ENCODE results near the gene ABCC8. TPM values are rescaled to one million over a fixed set of nuclear protein-coding genes. Genes with fewer than 3 reads are reported as not detected.

The ABCC8 gene
- total and polyA plus RNA-seq, 4 donors, result 1.2 to 14.9 (median 3.1) TPM

DNA sequence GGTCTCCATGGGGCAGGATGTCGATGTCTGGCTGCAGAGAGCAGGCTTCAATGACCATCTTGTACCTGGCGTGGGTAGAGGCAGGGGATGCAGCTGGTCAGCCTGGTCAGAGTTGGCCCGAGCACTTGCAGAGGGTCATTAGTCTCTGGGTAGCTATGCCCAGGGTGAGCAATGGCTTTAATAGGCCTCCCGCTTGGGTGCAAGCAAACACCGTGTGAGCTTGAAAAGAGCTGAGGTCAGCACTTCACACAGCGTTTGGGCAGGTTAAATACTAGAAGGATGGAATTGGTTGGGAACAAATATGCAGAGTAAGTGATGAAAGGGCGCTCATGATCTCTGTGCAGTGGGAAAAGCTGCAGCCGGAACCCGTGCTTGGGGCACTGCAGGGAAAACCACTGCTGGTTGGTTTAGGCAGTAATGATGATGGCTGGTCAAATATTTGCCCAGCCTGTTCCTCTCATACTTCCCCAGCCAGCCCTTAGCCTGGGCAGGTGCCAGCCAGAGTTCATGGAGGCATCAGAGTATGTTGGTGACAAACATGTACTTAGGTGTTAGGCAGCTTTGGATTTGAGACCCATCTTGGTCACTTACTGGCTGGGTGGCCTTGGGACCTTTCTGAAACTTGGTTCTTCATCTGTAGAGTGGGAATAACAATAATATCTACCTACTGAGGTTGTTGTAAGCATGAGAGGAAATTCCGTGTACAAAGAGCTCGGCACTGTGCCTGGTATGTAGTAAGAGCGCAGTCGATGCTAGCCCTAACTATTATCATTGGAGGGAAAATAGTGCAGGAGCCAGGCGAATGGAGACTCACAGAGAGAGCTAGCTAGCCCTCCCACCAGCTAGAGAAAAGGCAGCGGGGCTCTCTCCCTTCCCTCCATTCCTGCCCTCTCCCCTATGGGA lies 63.0 kb downstream of the ABCC8 start:
- TF ChIP-seq, protein P1, sequence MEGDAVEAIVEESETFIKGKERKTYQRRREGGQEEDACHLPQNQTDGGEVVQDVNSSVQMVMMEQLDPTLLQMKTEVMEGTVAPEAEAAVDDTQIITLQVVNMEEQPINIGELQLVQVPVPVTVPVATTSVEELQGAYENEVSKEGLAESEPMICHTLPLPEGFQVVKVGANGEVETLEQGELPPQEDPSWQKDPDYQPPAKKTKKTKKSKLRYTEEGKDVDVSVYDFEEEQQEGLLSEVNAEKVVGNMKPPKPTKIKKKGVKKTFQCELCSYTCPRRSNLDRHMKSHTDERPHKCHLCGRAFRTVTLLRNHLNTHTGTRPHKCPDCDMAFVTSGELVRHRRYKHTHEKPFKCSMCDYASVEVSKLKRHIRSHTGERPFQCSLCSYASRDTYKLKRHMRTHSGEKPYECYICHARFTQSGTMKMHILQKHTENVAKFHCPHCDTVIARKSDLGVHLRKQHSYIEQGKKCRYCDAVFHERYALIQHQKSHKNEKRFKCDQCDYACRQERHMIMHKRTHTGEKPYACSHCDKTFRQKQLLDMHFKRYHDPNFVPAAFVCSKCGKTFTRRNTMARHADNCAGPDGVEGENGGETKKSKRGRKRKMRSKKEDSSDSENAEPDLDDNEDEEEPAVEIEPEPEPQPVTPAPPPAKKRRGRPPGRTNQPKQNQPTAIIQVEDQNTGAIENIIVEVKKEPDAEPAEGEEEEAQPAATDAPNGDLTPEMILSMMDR (IDR thresholded peaks at IDR 0.05; ENCODE audit: control extremely low read depth, extremely low read depth), result no peak
- no peak overlapping the region for H3K27ac ChIP-seq (ENCODE audit: low read depth in 1 of 2, low read length in 1 of 2)
- ATAC-seq (ENCODE audit: insufficient read depth, low FRiP score) (peak; percentile 36), DNase-seq (peak; percentile 64 to 83 (median 75))
- no peak overlapping the region for H3K4me3 ChIP-seq
- H3K27me3 ChIP-seq (ENCODE audit: control insufficient read depth in 3 of 3, insufficient read depth in 3 of 3, low read length in 2 of 3), result no peaks in the 10 kb centered on the region
- no peak overlapping the region for H3K9ac ChIP-seq (ENCODE audit: insufficient read depth in 1 of 2, low read length in 2 of 2)
- H3K4me1 ChIP-seq (ENCODE audit: control insufficient read depth in 5 of 5, insufficient read depth in 5 of 5, low read length in 5 of 5), result peaks cover 0 to 4% (median 0%) of the 10 kb centered on the region in 5 donors
- no peaks in the 10 kb centered on the region for H3K36me3 ChIP-seq (ENCODE audit: control insufficient read depth in 4 of 4, insufficient read depth in 4 of 4, low read length in 4 of 4)
- no peaks in the 10 kb centered on the region for H3K9me3 ChIP-seq (ENCODE audit: control insufficient read depth in 4 of 4, insufficient read depth in 3 of 4, low read length in 3 of 4)
- WGBS, 2 donors, result 64 to 78% methylated on average over 15 of the region's 15 CpGs

DNA sequence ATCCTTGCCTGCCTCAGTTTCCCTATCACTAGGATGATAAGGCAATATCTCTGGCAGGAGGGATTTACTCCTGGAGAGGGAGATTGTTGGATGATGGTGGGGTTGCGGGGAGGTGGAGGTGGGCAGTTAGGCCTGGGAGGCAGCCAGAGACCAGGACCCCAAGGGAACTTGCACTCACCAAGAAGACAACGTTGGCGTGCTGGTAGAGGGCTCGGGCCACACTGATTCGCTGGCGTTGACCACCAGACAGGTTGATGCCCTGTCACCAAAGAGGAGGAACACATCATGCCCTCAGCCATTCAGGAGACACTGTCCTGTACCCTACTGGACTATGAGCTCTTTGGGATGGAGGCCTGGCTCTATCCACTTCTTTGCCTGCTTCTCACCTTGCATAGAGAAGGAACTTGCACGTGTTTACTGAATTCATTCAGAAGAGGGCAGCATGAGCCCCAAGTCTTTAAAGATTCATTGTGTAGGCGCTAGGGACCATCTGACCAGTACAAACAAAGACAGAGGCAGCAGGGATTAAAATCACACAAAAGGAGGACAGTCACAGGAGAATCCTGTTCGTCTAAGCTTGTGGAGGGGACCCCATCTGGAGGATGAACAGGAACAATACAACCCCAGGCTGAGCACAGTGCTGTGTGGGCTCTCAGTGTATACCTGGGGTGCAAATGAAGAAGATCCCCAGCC lies 64.0 kb downstream of the ABCC8 start:
- Histone ChIP-seq H3K36me3 (ENCODE audit: control insufficient read depth in 4 of 4, insufficient read depth in 4 of 4, low read length in 4 of 4) (no peaks in the 10 kb centered on the region), H3K27me3 (ENCODE audit: control insufficient read depth in 3 of 3, insufficient read depth in 3 of 3, low read length in 2 of 3) (no peaks in the 10 kb centered on the region), H3K4me1 (ENCODE audit: control insufficient read depth in 5 of 5, insufficient read depth in 5 of 5, low read length in 5 of 5) (peaks cover 0 to 4% (median 0%) of the 10 kb centered on the region in 5 donors), H3K4me3 (no peak overlapping the region), H3K9ac (ENCODE audit: insufficient read depth in 1 of 2, low read length in 2 of 2) (no peak overlapping the region), H3K27ac (ENCODE audit: low read depth in 1 of 2, low read length in 1 of 2) (no peak overlapping the region), H3K9me3 (ENCODE audit: control insufficient read depth in 4 of 4, insufficient read depth in 3 of 4, low read length in 3 of 4) (no peaks in the 10 kb centered on the region)
- peak in 1 of 3 donors; percentile 17 for DNase-seq
- TF ChIP-seq, protein P1 (IDR thresholded peaks at IDR 0.05; ENCODE audit: control extremely low read depth, extremely low read depth), result no peak
- ATAC-seq (ENCODE audit: insufficient read depth, low FRiP score), result no peak
- 79 to 81% methylated on average over 9 of the region's 9 CpGs for WGBS, 2 donors

DNA sequence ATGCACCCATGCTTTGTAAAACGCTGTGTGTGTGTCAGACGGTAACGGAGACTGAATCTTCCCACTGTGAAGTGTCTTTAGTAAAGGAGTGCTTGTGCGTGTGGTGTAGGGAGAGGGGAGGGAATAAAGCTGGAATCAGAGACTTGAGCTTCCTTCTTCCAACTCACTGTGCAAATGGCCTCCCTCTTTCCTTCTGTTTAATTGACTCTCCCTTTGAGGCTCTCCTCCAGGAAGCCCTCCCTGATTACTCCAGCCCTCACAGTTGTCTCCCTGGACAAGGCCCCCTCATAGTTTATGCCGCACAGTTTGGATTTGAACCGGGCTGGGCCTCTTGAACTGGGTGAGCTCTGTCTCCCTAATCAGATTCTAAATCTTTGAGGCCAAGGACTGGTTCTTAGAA lies 65.2 kb downstream of the ABCC8 start:
- Histone ChIP-seq H3K36me3 (ENCODE audit: control insufficient read depth in 4 of 4, insufficient read depth in 4 of 4, low read length in 4 of 4) (no peaks in the 10 kb centered on the region), H3K27ac (ENCODE audit: low read depth in 1 of 2, low read length in 1 of 2) (peak overlapping the region in 1 of 2 donors; percentile 28), H3K9me3 (ENCODE audit: control insufficient read depth in 4 of 4, insufficient read depth in 3 of 4, low read length in 3 of 4) (no peaks in the 10 kb centered on the region), H3K27me3 (ENCODE audit: control insufficient read depth in 3 of 3, insufficient read depth in 3 of 3, low read length in 2 of 3) (no peaks in the 10 kb centered on the region), H3K4me3 (no peak overlapping the region), H3K9ac (ENCODE audit: insufficient read depth in 1 of 2, low read length in 2 of 2) (no peak overlapping the region), H3K4me1 (ENCODE audit: control insufficient read depth in 5 of 5, insufficient read depth in 5 of 5, low read length in 5 of 5) (peaks cover 0 to 10% (median 1%) of the 10 kb centered on the region in 5 donors)
- no peak for ATAC-seq (ENCODE audit: insufficient read depth, low FRiP score)
- TF ChIP-seq, protein P1 (IDR thresholded peaks at IDR 0.05; ENCODE audit: control extremely low read depth, extremely low read depth), result no peak
- 63 to 76% methylated on average over 6 of the region's 6 CpGs for WGBS, 2 donors
- DNase-seq, result no peak

Measured in lung (tissue), 12 donors.